HepG2 (cell line): Measurements from ENCODE around the gene THRA. TPM values are rescaled to one million over a fixed set of nuclear protein-coding genes. Genes with fewer than 3 reads are reported as not detected.

Source experiments
- ATF4 ChIP-seq, 2 experiments: fragments of 450-650 bp in 1 of 2; sonication (generic) in 1 of 2; formaldehyde crosslinking; IDR thresholded peaks; 2 replicates each; pipeline versions ENCODE4 v1.5.0 to v1.8.0; 2020 to 2022; ENCODE audit warnings: mild to moderate bottlenecking in 1 of 2, missing genetic modification reagents in 1 of 2
- CENPX ChIP-seq: sonication (generic); formaldehyde crosslinking; IDR thresholded peaks from 2 replicates; pipeline ENCODE4 v1.9.0; 2021; ENCODE audit warnings: mild to moderate bottlenecking, missing genetic modification reagents, moderate library complexity
- EED ChIP-seq: sonication (generic); formaldehyde crosslinking; IDR thresholded peaks from 2 replicates; pipeline ENCODE4 v1.5.0; 2020; ENCODE audit warnings: mild to moderate bottlenecking, missing genetic modification reagents
- ELF1 ChIP-seq: sonication (generic); formaldehyde crosslinking; IDR thresholded peaks from 2 replicates; pipeline ENCODE4 v1.4.0; 2020; ENCODE audit warnings: missing genetic modification reagents
- GRHL1 ChIP-seq: sonication (generic); formaldehyde crosslinking; conservative IDR thresholded peaks from 2 replicates; pipeline ENCODE4 v1.8.0; 2022; ENCODE audit warnings: missing genetic modification reagents
- HMG20A ChIP-seq: IDR thresholded peaks from 2 replicates; pipeline ENCODE4 v1.6.1; 2016; ENCODE audit warnings: borderline replicate concordance
- HNRNPL ChIP-seq: fragments of 200-400 bp; formaldehyde crosslinking; IDR thresholded peaks from 2 replicates; pipeline ENCODE4 v1.6.1; 2017; ENCODE audit warnings: mild to moderate bottlenecking, low read depth, low read length
- KLF6 ChIP-seq: IDR thresholded peaks from 2 replicates; pipeline ENCODE4 v1.8.0; 2016; ENCODE audit warnings: missing biosample characterization, missing genetic modification reagents
- RORA ChIP-seq: sonication (generic); formaldehyde crosslinking; IDR thresholded peaks from 2 replicates; pipeline ENCODE4 v1.5.0; 2020; ENCODE audit warnings: mild to moderate bottlenecking, missing genetic modification reagents, moderate library complexity
- SATB2 ChIP-seq: sonication (generic); formaldehyde crosslinking; IDR thresholded peaks from 2 replicates; pipeline ENCODE4 v1.5.0; 2020; ENCODE audit warnings: missing genetic modification reagents
- SMAD9 ChIP-seq: sonication (generic); formaldehyde crosslinking; IDR thresholded peaks from 2 replicates; pipeline ENCODE4 v1.5.1; 2020; ENCODE audit warnings: mild to moderate bottlenecking, missing genetic modification reagents
- SP2 ChIP-seq: sonication (generic); formaldehyde crosslinking; IDR thresholded peaks from 2 replicates; pipeline ENCODE4 v1.5.1; 2020; ENCODE audit warnings: mild to moderate bottlenecking, missing genetic modification reagents
- SP4 ChIP-seq: sonication (generic); formaldehyde crosslinking; IDR thresholded peaks from 2 replicates; pipeline ENCODE4 v1.8.1; 2023; ENCODE audit warnings: mild to moderate bottlenecking, missing genetic modification reagents
- STAT6 ChIP-seq: sonication (generic); formaldehyde crosslinking; IDR thresholded peaks from 2 replicates; pipeline ENCODE4 v1.4.0; 2020; ENCODE audit warnings: missing genetic modification reagents, mild to moderate bottlenecking, borderline replicate concordance
- TEF ChIP-seq: sonication (generic); formaldehyde crosslinking; IDR thresholded peaks from 2 replicates; pipeline ENCODE4 v1.5.0; 2020; ENCODE audit warnings: missing genetic modification reagents
- ZBTB33 ChIP-seq: sonication (generic); formaldehyde crosslinking; IDR thresholded peaks from 2 replicates; pipeline ENCODE4 v1.4.0; 2020; ENCODE audit warnings: missing genetic modification reagents
- ZBTB38 ChIP-seq: sonication (generic); formaldehyde crosslinking; IDR thresholded peaks from 2 replicates; pipeline ENCODE4 v1.5.1; 2020; ENCODE audit warnings: mild to moderate bottlenecking, missing genetic modification reagents
- ZNF121 ChIP-seq: sonication (generic); formaldehyde crosslinking; IDR thresholded peaks from 2 replicates; pipeline ENCODE4 v1.5.0; 2020; ENCODE audit warnings: mild to moderate bottlenecking, missing genetic modification reagents
- ZNF160 ChIP-seq: sonication (generic); formaldehyde crosslinking; IDR thresholded peaks from 2 replicates; pipeline ENCODE4 v1.8.0; 2022; ENCODE audit warnings: mild to moderate bottlenecking, inconsistent platforms, missing genetic modification reagents
- ZNF431 ChIP-seq: sonication (generic); formaldehyde crosslinking; IDR thresholded peaks from 2 replicates; pipeline ENCODE4 v1.9.0; 2022; ENCODE audit warnings: missing genetic modification reagents, low read depth, mild to moderate bottlenecking, borderline replicate concordance
- ZNF501 ChIP-seq: sonication (generic); formaldehyde crosslinking; IDR thresholded peaks from 2 replicates; pipeline ENCODE4 v1.5.1; 2020; ENCODE audit warnings: mild to moderate bottlenecking, moderate library complexity, missing genetic modification reagents
- ZNF564 ChIP-seq: sonication (generic); formaldehyde crosslinking; IDR thresholded peaks from 2 replicates; pipeline ENCODE4 v1.8.1; 2023; ENCODE audit warnings: mild to moderate bottlenecking, missing genetic modification reagents
- ZNF598 ChIP-seq: sonication (generic); formaldehyde crosslinking; IDR thresholded peaks from 2 replicates; pipeline ENCODE4 v1.5.1; 2020; ENCODE audit warnings: mild to moderate bottlenecking, missing genetic modification reagents, borderline replicate concordance
- polyA plus RNA-seq, 8 experiments: library from polyadenylated mRNA; depleted of rRNA in 3 of 8; stranded (reverse) in 7 of 8; unstranded in 1 of 8; fragments of >200 nt; fragmentation: Illumina TruSeq in 4 of 8; extraction: Trizol in 4 of 8; gene quantifications; 2 replicates each; pipeline versions ENCODE4 v1.2.1 to v1.2.3, GENCODE V29; 2011 to 2016; ENCODE audit warnings: low read depth in 4 of 8, missing spikeins in 1 of 8, mixed read lengths in 1 of 8; ENCODE audit not compliant: insufficient read depth in 1 of 8
- total RNA-seq, 5 experiments: library from RNA; depleted of rRNA; stranded (reverse); fragments of >200 nt; fragmentation: Illumina TruSeq; extraction: Trizol; gene quantifications; 2 replicates each; pipeline ENCODE4 v1.2.3, GENCODE V29; 2016; ENCODE audit warnings: low read depth in 1 of 5

THRA gene
- total and polyA plus RNA-seq, 2 of the 13 experiments (the other 11 are each of a cell fraction or from before 2014, with no cell fraction given) = 8.0 to 9.9 TPM

GRCh38 chr17:40075201-40075941 is 12.6 kb downstream of the THRA start (continued):
- no peak for TF ChIP-seq SATB2 (CRISPR knock-in tag)
- TF ChIP-seq HNRNPL = 0 out of 2 replicates have a peak, but pooled peaks have one; percentile 45
- no peak for TF ChIP-seq ZNF160 (CRISPR knock-in tag)
- TF ChIP-seq STAT6 (CRISPR knock-in tag) = no peak
- no peak for TF ChIP-seq RORA (CRISPR knock-in tag)
- TF ChIP-seq ZBTB33 (CRISPR knock-in tag) = peak; percentile 99
- TF ChIP-seq ZBTB38 = no peak; the same call in 1 of the 2 replicates
- TF ChIP-seq HMG20A (CRISPR knock-in tag) = no peak
- TF ChIP-seq SP4 = peak; percentile 27; the same call in 1 of the 2 replicates
- no peak for TF ChIP-seq ZNF598 (CRISPR knock-in tag)
- no peak for TF ChIP-seq ZNF431
- no peak for TF ChIP-seq TEF (CRISPR knock-in tag)
- no peak for TF ChIP-seq ZNF121 (CRISPR knock-in tag)
- no peak for TF ChIP-seq EED (CRISPR knock-in tag)
- TF ChIP-seq ATF4 (CRISPR knock-in tag; IDR thresholded peaks at IDR 0.05) = no peak
- TF ChIP-seq SP2 (CRISPR knock-in tag) = no peak
- peak; percentile 76 for TF ChIP-seq ZNF501 (CRISPR knock-in tag)
- TF ChIP-seq SMAD9 (CRISPR knock-in tag) = no peak
- TF ChIP-seq GRHL1 (CRISPR knock-in tag) = no peak
- TF ChIP-seq ZNF564 (CRISPR knock-in tag) = no peak
- peak; percentile 35; the same call in 1 of the 2 replicates for TF ChIP-seq ELF1
- no peak for TF ChIP-seq KLF6 (CRISPR knock-in tag)
- TF ChIP-seq CENPX = no peak
